Panc1 (cell line): ENCODE measurements around the gene BTBD9. TPM values are rescaled to one million over a fixed set of nuclear protein-coding genes. Genes with fewer than 3 reads are reported as not detected.

Experiments used
- ATAC-seq: fragments of 200-7000 bp; cut with Tn5 transposase; 2 replicates; pipeline ENCODE4 v1.9.1; 2020; ENCODE audit warnings: mild to moderate bottlenecking, moderate library complexity
- BruUV-seq: library from RNA; stranded (reverse); fragments of 400-500 nt; replicated peaks from 2 replicates; lab custom pipeline; 2021; lab: Mats Ljungman, UMichigan
- CTCF ChIA-PET: fragments of 300-600 bp; sonication (Branson Sonifier 250); formaldehyde crosslinking; loops from one replicate; lab custom pipeline; 2022; ENCODE audit warnings: antibody characterized with exemption; lab: Charles Lee
- POLR2A ChIA-PET: fragments of 300-600 bp; sonication (Branson Sonifier 250); formaldehyde crosslinking; loops from one replicate; lab custom pipeline; 2022; ENCODE audit warnings: antibody characterized with exemption; lab: Charles Lee
- DNase-seq: peaks from one replicate; pipeline ENCODE4 v3.0.0-alpha.2; 2010; ENCODE audit warnings: low read depth, low spot score
- H3K27ac ChIP-seq: 2 replicates; pipeline ENCODE4 v1.5.1; 2011; ENCODE audit warnings: mild to moderate bottlenecking, low read length, inconsistent platforms
- H3K27me3 ChIP-seq: fragments of 200-500 bp; sonication (Bioruptor generic); 2 replicates; pipeline ENCODE4 v1.6.0; 2014; ENCODE audit warnings: low read length, inconsistent platforms; ENCODE audit not compliant: control insufficient read depth, insufficient read depth
- H3K36me3 ChIP-seq: fragments of 200-500 bp; sonication (Bioruptor generic); 2 replicates; pipeline ENCODE4 v1.5.1; 2014; ENCODE audit warnings: inconsistent platforms, mild to moderate bottlenecking, low read length, moderate library complexity; ENCODE audit not compliant: control insufficient read depth, insufficient read depth
- H3K4me1 ChIP-seq: 2 replicates; pipeline ENCODE4 v1.5.1; 2011; ENCODE audit warnings: inconsistent platforms, mild to moderate bottlenecking, low read length, moderate library complexity; ENCODE audit not compliant: control insufficient read depth, insufficient read depth
- H3K4me3 ChIP-seq, 2 experiments: 2 replicates each; pipeline ENCODE4 v1.5.1; 2011 to 2012; ENCODE audit warnings: low read depth in 2 of 2, low read length in 2 of 2, mild to moderate bottlenecking in 2 of 2, inconsistent platforms in 1 of 2, moderate library complexity in 1 of 2
- H3K9me3 ChIP-seq: fragments of 200-500 bp; sonication (Bioruptor generic); 2 replicates; pipeline ENCODE4 v1.5.1; 2014; ENCODE audit warnings: low read depth, mild to moderate bottlenecking, inconsistent platforms, low read length, moderate library complexity; ENCODE audit not compliant: control insufficient read depth, insufficient read depth
- POLR2AphosphoS5 ChIP-seq: IDR thresholded peaks from 2 replicates; pipeline ENCODE4 v1.6.1; 2012; ENCODE audit warnings: mild to moderate bottlenecking, low read depth, low read length, moderate library complexity
- SIN3A ChIP-seq: IDR thresholded peaks from 2 replicates; pipeline ENCODE4 v1.6.1; 2012; ENCODE audit warnings: low read depth, mild to moderate bottlenecking, low read length, moderate library complexity, borderline replicate concordance; ENCODE audit not compliant: insufficient read depth
- TCF7L2 ChIP-seq: IDR thresholded peaks from 2 replicates; pipeline ENCODE4 v1.6.1; 2011; ENCODE audit warnings: mild to moderate bottlenecking, low read depth, low read length, inconsistent platforms
- in situ Hi-C: cut with HindIII; loops from 2 replicates; pipeline ENCODE4 v1.10.0; 2016; ENCODE audit warnings: low sequenced_read_pairs, low pct_unique_long_range_greater_than_20kb
- intact Hi-C: fragments of 100-400 bp; cut with micrococcal nuclease; formaldehyde crosslinking; loops from one replicate; pipeline ENCODE4 v1.10.0; 2022; ENCODE audit not compliant: unreplicated experiment
- total RNA-seq: library from RNA; stranded (reverse); gene quantifications from one replicate; pipeline ENCODE4 v1.2.1, GENCODE V29; 2021; ENCODE audit not compliant: unreplicated experiment
- TF ChIP-seq, protein P1 (sequence below): fragments of 450-650 bp; IDR thresholded peaks from 2 replicates; pipeline ENCODE4 v1.5.1; 2017; ENCODE audit warnings: mild to moderate bottlenecking
- TF ChIP-seq, protein P2 (sequence below), 2 experiments: IDR thresholded peaks; 2 replicates each; pipeline ENCODE4 v1.6.1; 2011 to 2012; ENCODE audit warnings: low read depth in 2 of 2, control low read depth in 1 of 2, low read length in 1 of 2, mild to moderate bottlenecking in 1 of 2, moderate library complexity in 1 of 2; ENCODE audit not compliant: insufficient read depth in 1 of 2

Gene BTBD9
- total RNA-seq, 1 experiment from 2014 or later: 12.8 TPM

DNA sequence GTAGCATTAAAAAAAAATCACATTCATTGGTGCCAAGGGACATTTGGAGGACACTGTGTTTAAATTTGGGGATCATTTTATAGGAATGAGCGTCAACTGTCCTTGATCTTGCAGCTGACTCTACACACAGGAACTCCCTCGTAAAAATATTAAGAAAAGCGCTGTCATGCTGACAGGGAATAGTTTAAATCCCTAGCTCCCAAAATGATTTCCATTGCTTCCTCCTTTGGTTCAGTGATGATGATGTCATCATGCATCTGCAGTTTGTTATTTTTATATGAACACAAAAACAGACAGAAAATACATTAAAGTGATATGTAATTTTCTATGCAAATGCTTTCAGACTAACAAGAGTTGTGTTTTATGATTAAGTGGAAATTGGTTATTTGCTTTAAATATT, 275.6 kb downstream of the BTBD9 start:
- intact Hi-C loops (no loop called here), in situ Hi-C loops (no loop called here)
- TF ChIP-seq, protein P1, sequence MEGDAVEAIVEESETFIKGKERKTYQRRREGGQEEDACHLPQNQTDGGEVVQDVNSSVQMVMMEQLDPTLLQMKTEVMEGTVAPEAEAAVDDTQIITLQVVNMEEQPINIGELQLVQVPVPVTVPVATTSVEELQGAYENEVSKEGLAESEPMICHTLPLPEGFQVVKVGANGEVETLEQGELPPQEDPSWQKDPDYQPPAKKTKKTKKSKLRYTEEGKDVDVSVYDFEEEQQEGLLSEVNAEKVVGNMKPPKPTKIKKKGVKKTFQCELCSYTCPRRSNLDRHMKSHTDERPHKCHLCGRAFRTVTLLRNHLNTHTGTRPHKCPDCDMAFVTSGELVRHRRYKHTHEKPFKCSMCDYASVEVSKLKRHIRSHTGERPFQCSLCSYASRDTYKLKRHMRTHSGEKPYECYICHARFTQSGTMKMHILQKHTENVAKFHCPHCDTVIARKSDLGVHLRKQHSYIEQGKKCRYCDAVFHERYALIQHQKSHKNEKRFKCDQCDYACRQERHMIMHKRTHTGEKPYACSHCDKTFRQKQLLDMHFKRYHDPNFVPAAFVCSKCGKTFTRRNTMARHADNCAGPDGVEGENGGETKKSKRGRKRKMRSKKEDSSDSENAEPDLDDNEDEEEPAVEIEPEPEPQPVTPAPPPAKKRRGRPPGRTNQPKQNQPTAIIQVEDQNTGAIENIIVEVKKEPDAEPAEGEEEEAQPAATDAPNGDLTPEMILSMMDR: no peak
- TF ChIP-seq TCF7L2: no peak
- no peak for TF ChIP-seq SIN3A
- no peak for TF ChIP-seq POLR2AphosphoS5
- TF ChIP-seq, protein P2, sequence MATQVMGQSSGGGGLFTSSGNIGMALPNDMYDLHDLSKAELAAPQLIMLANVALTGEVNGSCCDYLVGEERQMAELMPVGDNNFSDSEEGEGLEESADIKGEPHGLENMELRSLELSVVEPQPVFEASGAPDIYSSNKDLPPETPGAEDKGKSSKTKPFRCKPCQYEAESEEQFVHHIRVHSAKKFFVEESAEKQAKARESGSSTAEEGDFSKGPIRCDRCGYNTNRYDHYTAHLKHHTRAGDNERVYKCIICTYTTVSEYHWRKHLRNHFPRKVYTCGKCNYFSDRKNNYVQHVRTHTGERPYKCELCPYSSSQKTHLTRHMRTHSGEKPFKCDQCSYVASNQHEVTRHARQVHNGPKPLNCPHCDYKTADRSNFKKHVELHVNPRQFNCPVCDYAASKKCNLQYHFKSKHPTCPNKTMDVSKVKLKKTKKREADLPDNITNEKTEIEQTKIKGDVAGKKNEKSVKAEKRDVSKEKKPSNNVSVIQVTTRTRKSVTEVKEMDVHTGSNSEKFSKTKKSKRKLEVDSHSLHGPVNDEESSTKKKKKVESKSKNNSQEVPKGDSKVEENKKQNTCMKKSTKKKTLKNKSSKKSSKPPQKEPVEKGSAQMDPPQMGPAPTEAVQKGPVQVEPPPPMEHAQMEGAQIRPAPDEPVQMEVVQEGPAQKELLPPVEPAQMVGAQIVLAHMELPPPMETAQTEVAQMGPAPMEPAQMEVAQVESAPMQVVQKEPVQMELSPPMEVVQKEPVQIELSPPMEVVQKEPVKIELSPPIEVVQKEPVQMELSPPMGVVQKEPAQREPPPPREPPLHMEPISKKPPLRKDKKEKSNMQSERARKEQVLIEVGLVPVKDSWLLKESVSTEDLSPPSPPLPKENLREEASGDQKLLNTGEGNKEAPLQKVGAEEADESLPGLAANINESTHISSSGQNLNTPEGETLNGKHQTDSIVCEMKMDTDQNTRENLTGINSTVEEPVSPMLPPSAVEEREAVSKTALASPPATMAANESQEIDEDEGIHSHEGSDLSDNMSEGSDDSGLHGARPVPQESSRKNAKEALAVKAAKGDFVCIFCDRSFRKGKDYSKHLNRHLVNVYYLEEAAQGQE (IDR thresholded peaks at IDR 0.05; ENCODE audit: insufficient read depth in 1 of 2, low read depth in 2 of 2, low read length in 1 of 2): no peak
- Histone ChIP-seq H3K27ac (no peak overlapping the region), H3K36me3 (no peaks in the 10 kb centered on the region), H3K4me1 (peaks cover 2% of the 10 kb centered on the region; the same call in 1 of the 2 replicates), H3K9me3 (no peaks in the 10 kb centered on the region), H3K27me3 (no peaks in the 10 kb centered on the region), H3K4me3 (no peak overlapping the region)
- no peak for ATAC-seq
- no TSS peak for BruUV-seq
- CTCF ChIA-PET: no interaction called here
- POLR2A ChIA-PET: no interaction called here
- DNase-seq: no peak

DNA sequence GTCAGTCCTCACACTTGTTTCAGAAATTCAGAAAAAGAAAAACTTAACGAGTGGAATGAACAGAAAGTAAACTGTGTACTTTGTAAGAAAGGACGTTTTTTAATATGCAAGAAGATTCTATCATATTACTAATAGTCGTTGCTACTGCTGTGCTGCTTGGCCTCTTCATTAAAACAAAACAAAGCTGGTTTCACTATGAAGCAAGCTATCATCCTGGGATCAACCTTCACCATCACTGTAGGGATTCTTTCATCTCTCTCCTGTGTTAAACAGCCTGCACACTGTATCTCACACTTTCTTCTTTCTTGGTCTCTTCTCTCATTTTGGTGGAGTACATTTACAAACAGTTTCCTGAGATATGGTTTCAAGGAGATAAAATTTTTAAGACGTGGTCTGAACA, 284.2 kb downstream of the BTBD9 start:
- BruUV-seq: no TSS peak
- no peaks in the 10 kb centered on the region for H3K27me3 ChIP-seq
- H3K36me3 ChIP-seq: no peaks in the 10 kb centered on the region
- in situ Hi-C loops: no loop called here
- H3K9me3 ChIP-seq: no peaks in the 10 kb centered on the region
- peaks cover 25% of the 10 kb centered on the region for H3K4me1 ChIP-seq
- TF ChIP-seq POLR2AphosphoS5: no peak
- TF ChIP-seq, protein P2 (IDR thresholded peaks at IDR 0.05; ENCODE audit: insufficient read depth in 1 of 2, low read depth in 2 of 2, low read length in 1 of 2): no peak
- TF ChIP-seq, protein P1: no peak
- no peak for TF ChIP-seq TCF7L2
- TF ChIP-seq SIN3A: no peak
- no peak overlapping the region for H3K4me3 ChIP-seq
- CTCF ChIA-PET: no interaction called here
- H3K27ac ChIP-seq: no peak overlapping the region
- DNase-seq (no peak), ATAC-seq (no peak)
- intact Hi-C loops: no loop called here
- POLR2A ChIA-PET: no interaction called here
